Activated naive CD8-positive, alpha-beta T cell treated with anti-CD3 and anti-CD28 coated beads, Interleukin-2, amount 10 ng/mL, durations not matched to agents 7 days and 5 days (primary cell): Measurements from ENCODE around the gene SCP2. TPM values are rescaled to one million over a fixed set of nuclear protein-coding genes. Genes with fewer than 3 reads are reported as not detected.
A peak's percentile ranks its signal among the peaks of the same experiment; 100 is the strongest.

ENCODE experiments used
- ATAC-seq: fragments of 150-1000 bp; cut with Tn5 transposase; one replicate; pipeline ENCODE4 v1.10.0; 2021; ENCODE audit warnings: low read depth, moderate library complexity
- POLR2A ChIA-PET: fragments of 350-600 bp; sonication (Branson Sonifier 250); formaldehyde crosslinking; loops from one replicate; lab custom pipeline; 2021; ENCODE audit warnings: antibody characterized with exemption; lab: Charles Lee
- DNase-seq: peaks from one replicate; pipeline ENCODE4 v3.0.0; 2021
- H3K27ac Mint-ChIP-seq: one replicate; pipeline ENCODE4 v1.8.0; 2022; ENCODE audit warnings: mild to moderate bottlenecking, mixed read lengths
- H3K27me3 Mint-ChIP-seq: one replicate; pipeline ENCODE4 v1.8.0; 2022; ENCODE audit warnings: mild to moderate bottlenecking, moderate library complexity, mixed read lengths
- H3K36me3 Mint-ChIP-seq: one replicate; pipeline ENCODE4 v1.8.0; 2021; ENCODE audit warnings: mild to moderate bottlenecking, mixed read lengths
- H3K4me1 Mint-ChIP-seq: one replicate; pipeline ENCODE4 v1.8.0; 2021; ENCODE audit warnings: mixed read lengths
- H3K4me3 Mint-ChIP-seq: one replicate; pipeline ENCODE4 v1.8.0; 2022; ENCODE audit warnings: mild to moderate bottlenecking, moderate library complexity, mixed read lengths
- H3K9me3 Mint-ChIP-seq: one replicate; pipeline ENCODE4 v1.8.0; 2021; ENCODE audit warnings: mixed read lengths
- total RNA-seq, 2 experiments: library from RNA; stranded (reverse); gene quantifications; one replicate each; pipeline ENCODE4 v1.2.3, GENCODE V29; 2021

SCP2 gene
- total RNA-seq = 10 to 100 TPM; 81.0 to 81.6 TPM

- peak; percentile 80 for DNase-seq
- H3K4me1 Mint-ChIP-seq = peaks cover 12% of the 10 kb centered on the region
- H3K4me3 Mint-ChIP-seq = peak within 1 kb of the TSS; percentile 83
- no peaks in the 10 kb centered on the region for H3K36me3 Mint-ChIP-seq
- no peaks in the 10 kb centered on the region for H3K9me3 Mint-ChIP-seq
- POLR2A ChIA-PET = no interaction called here
- ATAC-seq = peak; percentile 93
- H3K27ac Mint-ChIP-seq = peak within 1 kb of the TSS; percentile 71
- peaks cover 5% of the 10 kb centered on the region for H3K27me3 Mint-ChIP-seq
These were observed at the start of gene SCP2 for GRCh38 chr1:52927212-52928014. TSS of gene SCP2 (plus strand) at chr1:52927276. CDS start at chr1:52927397, 121 bp downstream.

GRCh38 chr1:52877554-52877953 is 49.5 kb upstream of the SCP2 start:
- H3K4me3 Mint-ChIP-seq = no peak overlapping the region
- ATAC-seq (no peak), DNase-seq (no peak)
- no peak overlapping the region for H3K27ac Mint-ChIP-seq
- H3K9me3 Mint-ChIP-seq = no peaks in the 10 kb centered on the region
- H3K27me3 Mint-ChIP-seq = no peaks in the 10 kb centered on the region
- POLR2A ChIA-PET = no interaction called here
- H3K4me1 Mint-ChIP-seq = no peaks in the 10 kb centered on the region
- no peaks in the 10 kb centered on the region for H3K36me3 Mint-ChIP-seq

GRCh38 chr1:52880206-52880605 is 46.9 kb upstream of the SCP2 start:
- Mint-ChIP-seq H3K27me3 (no peaks in the 10 kb centered on the region), H3K4me1 (no peaks in the 10 kb centered on the region), H3K4me3 (no peak overlapping the region), H3K9me3 (no peaks in the 10 kb centered on the region), H3K36me3 (no peaks in the 10 kb centered on the region), H3K27ac (no peak overlapping the region)
- ATAC-seq (no peak), DNase-seq (no peak)
- POLR2A ChIA-PET = interaction anchor here (0.6 kb wide), 1 partner anchor 11 kb away, joined by 3 read pairs; no protein-coding TSS in a partner anchor

GRCh38 chr1:52887483-52887882 is 39.6 kb upstream of the SCP2 start:
- POLR2A ChIA-PET = no interaction called here
- Mint-ChIP-seq H3K4me1 (no peaks in the 10 kb centered on the region), H3K36me3 (no peaks in the 10 kb centered on the region), H3K27ac (no peak overlapping the region), H3K4me3 (no peak overlapping the region), H3K27me3 (peaks cover 6% of the 10 kb centered on the region), H3K9me3 (no peaks in the 10 kb centered on the region)
- ATAC-seq (no peak), DNase-seq (no peak)

GRCh38 chr1:52892424-52893215 is 34.5 kb upstream of the SCP2 start:
- Mint-ChIP-seq H3K4me1 (peaks cover 2% of the 10 kb centered on the region), H3K27me3 (peaks cover 3% of the 10 kb centered on the region), H3K9me3 (no peaks in the 10 kb centered on the region), H3K4me3 (no peak overlapping the region), H3K27ac (no peak overlapping the region), H3K36me3 (peaks cover 4% of the 10 kb centered on the region)
- POLR2A ChIA-PET = interaction anchor here (0.6 kb wide), 1 partner anchor 237 kb away, joined by 7 read pairs; no protein-coding TSS in a partner anchor
- ATAC-seq = no peak
- DNase-seq = no peak

- Mint-ChIP-seq H3K9me3 (no peaks in the 10 kb centered on the region), H3K4me1 (peaks cover 7% of the 10 kb centered on the region), H3K27me3 (no peaks in the 10 kb centered on the region), H3K36me3 (peaks cover 4% of the 10 kb centered on the region), H3K27ac (no peak overlapping the region), H3K4me3 (no peak overlapping the region)
- ATAC-seq (no peak), DNase-seq (no peak)
- POLR2A ChIA-PET = no interaction called here
These were observed 27.6 kb upstream of the SCP2 start for GRCh38 chr1:52899445-52899894.

- Mint-ChIP-seq H3K27ac (no peak overlapping the region), H3K27me3 (no peaks in the 10 kb centered on the region), H3K9me3 (no peaks in the 10 kb centered on the region), H3K4me1 (peaks cover 7% of the 10 kb centered on the region), H3K36me3 (peaks cover 2% of the 10 kb centered on the region), H3K4me3 (no peak overlapping the region)
- POLR2A ChIA-PET = no interaction called here
- ATAC-seq (no peak), DNase-seq (no peak)
These were observed 26.7 kb upstream of the SCP2 start for GRCh38 chr1:52900402-52900801.

- Mint-ChIP-seq H3K4me3 (no peak overlapping the region), H3K9me3 (no peaks in the 10 kb centered on the region), H3K36me3 (peaks cover 2% of the 10 kb centered on the region), H3K4me1 (peaks cover 7% of the 10 kb centered on the region), H3K27ac (no peak overlapping the region), H3K27me3 (no peaks in the 10 kb centered on the region)
- no peak for DNase-seq
- ATAC-seq = no peak
- POLR2A ChIA-PET = no interaction called here
These were observed 25.7 kb upstream of the SCP2 start for GRCh38 chr1:52901384-52901783.

GRCh38 chr1:52904208-52904926 is 22.7 kb upstream of the SCP2 start:
- ATAC-seq = no peak
- Mint-ChIP-seq H3K9me3 (no peaks in the 10 kb centered on the region), H3K4me3 (no peak overlapping the region), H3K27ac (no peak overlapping the region), H3K27me3 (no peaks in the 10 kb centered on the region), H3K36me3 (no peaks in the 10 kb centered on the region), H3K4me1 (peaks cover 4% of the 10 kb centered on the region)
- POLR2A ChIA-PET = no interaction called here
- no peak for DNase-seq

GRCh38 chr1:52904927-52905698 is 22.0 kb upstream of the SCP2 start:
- H3K4me1 Mint-ChIP-seq = peaks cover 2% of the 10 kb centered on the region
- no peaks in the 10 kb centered on the region for H3K36me3 Mint-ChIP-seq
- H3K9me3 Mint-ChIP-seq = no peaks in the 10 kb centered on the region
- POLR2A ChIA-PET = no interaction called here
- H3K4me3 Mint-ChIP-seq = no peak overlapping the region
- ATAC-seq = peak; percentile 93
- peak; percentile 63 for DNase-seq
- H3K27me3 Mint-ChIP-seq = no peaks in the 10 kb centered on the region
- peak overlapping the region; percentile 47 for H3K27ac Mint-ChIP-seq

GRCh38 chr1:52906135-52906603 is 20.9 kb upstream of the SCP2 start:
- peaks cover 2% of the 10 kb centered on the region for H3K4me1 Mint-ChIP-seq
- POLR2A ChIA-PET = no interaction called here
- H3K9me3 Mint-ChIP-seq = no peaks in the 10 kb centered on the region
- no peaks in the 10 kb centered on the region for H3K27me3 Mint-ChIP-seq
- H3K4me3 Mint-ChIP-seq = no peak overlapping the region
- H3K27ac Mint-ChIP-seq = no peak overlapping the region
- no peak for ATAC-seq
- H3K36me3 Mint-ChIP-seq = no peaks in the 10 kb centered on the region
- no peak for DNase-seq

- Mint-ChIP-seq H3K27me3 (no peaks in the 10 kb centered on the region), H3K4me3 (no peak overlapping the region), H3K27ac (no peak overlapping the region), H3K36me3 (no peaks in the 10 kb centered on the region), H3K4me1 (peaks cover 2% of the 10 kb centered on the region), H3K9me3 (no peaks in the 10 kb centered on the region)
- no peak for ATAC-seq
- POLR2A ChIA-PET = interaction anchor here (0.7 kb wide), 1 partner anchor 64 kb away, joined by 3 read pairs; no protein-coding TSS in a partner anchor
- DNase-seq = no peak
These were observed 19.8 kb upstream of the SCP2 start for GRCh38 chr1:52907068-52907811.
